ENCODE results near the gene TBC1D4.

TBC1D4 gene

GRCh38 chr13:75418997-75419396 is 63.0 kb downstream of the TBC1D4 start:
- DNase-seq (ENCODE audit: low read depth in 2 of 2) = no peak

- no peak for DNase-seq (ENCODE audit: low read depth in 2 of 2)
Observed at GRCh38 chr13:75418186-75418843, 63.7 kb downstream of the TBC1D4 start.

- no peak for DNase-seq (ENCODE audit: low read depth in 2 of 2)
Observed at GRCh38 chr13:75417656-75418055, 64.3 kb downstream of the TBC1D4 start.

GRCh38 chr13:75417012-75417384 is 65.0 kb downstream of the TBC1D4 start:
- DNase-seq (ENCODE audit: low read depth in 2 of 2) = no peak

GRCh38 chr13:75416327-75417011 is 65.5 kb downstream of the TBC1D4 start:
- DNase-seq (ENCODE audit: low read depth in 2 of 2) = no peak

- no peak for DNase-seq (ENCODE audit: low read depth in 2 of 2)
Observed at GRCh38 chr13:75415694-75416093, 66.3 kb downstream of the TBC1D4 start.

GRCh38 chr13:75415171-75415570 is 66.8 kb downstream of the TBC1D4 start:
- DNase-seq (ENCODE audit: low read depth in 2 of 2) = no peak

- no peak for DNase-seq (ENCODE audit: low read depth in 2 of 2)
Observed at GRCh38 chr13:75414036-75414827, 67.7 kb downstream of the TBC1D4 start.

GRCh38 chr13:75411924-75412537 is 69.9 kb downstream of the TBC1D4 start:
- no peak for DNase-seq (ENCODE audit: low read depth in 2 of 2)

GRCh38 chr13:75410207-75410606 is 71.8 kb downstream of the TBC1D4 start:
- DNase-seq (ENCODE audit: low read depth in 2 of 2) = no peak

- DNase-seq (ENCODE audit: low read depth in 2 of 2) = no peak
Observed at GRCh38 chr13:75407998-75408397, 74.0 kb downstream of the TBC1D4 start.

GRCh38 chr13:75407473-75407872 is 74.5 kb downstream of the TBC1D4 start:
- DNase-seq (ENCODE audit: low read depth in 2 of 2) = no peak

GRCh38 chr13:75405976-75406703 is 75.8 kb downstream of the TBC1D4 start:
- DNase-seq (ENCODE audit: low read depth in 2 of 2) = no peak

GRCh38 chr13:75404726-75405125 is 77.2 kb downstream of the TBC1D4 start:
- DNase-seq (ENCODE audit: low read depth in 2 of 2) = no peak

GRCh38 chr13:75402787-75403186 is 79.2 kb downstream of the TBC1D4 start:
- DNase-seq (ENCODE audit: low read depth in 2 of 2) = no peak

GRCh38 chr13:75400775-75401174 is 81.2 kb downstream of the TBC1D4 start:
- DNase-seq (ENCODE audit: low read depth in 2 of 2) = no peak

- DNase-seq (ENCODE audit: low read depth in 2 of 2) = no peak
Observed at GRCh38 chr13:75399879-75400217, 82.1 kb downstream of the TBC1D4 start.

- no peak for DNase-seq (ENCODE audit: low read depth in 2 of 2)
Observed at GRCh38 chr13:75399168-75399878, 82.6 kb downstream of the TBC1D4 start.

GRCh38 chr13:75398072-75398471 is 83.9 kb downstream of the TBC1D4 start:
- no peak for DNase-seq (ENCODE audit: low read depth in 2 of 2)

- DNase-seq (ENCODE audit: low read depth in 2 of 2) = no peak
Observed at GRCh38 chr13:75395901-75396300, 86.1 kb downstream of the TBC1D4 start.

- no peak for DNase-seq (ENCODE audit: low read depth in 2 of 2)
Observed at GRCh38 chr13:75395066-75395465, 86.9 kb downstream of the TBC1D4 start.

All from stimulated activated CD8-positive, alpha-beta memory T cell treated with anti-CD3 and anti-CD28 coated beads, Interleukin-7, amount 100 ng/mL, for 1 hour (primary cell).